ENCODE measurements around the gene PPP1R12B. TPM values are rescaled to one million over a fixed set of nuclear protein-coding genes. Genes with fewer than 3 reads are reported as not detected.
A peak's percentile ranks its signal among the peaks of the same experiment; 100 is the strongest.

Gene PPP1R12B
- total RNA-seq, 3 donors from 2014 or later: 80.9 to 655 (median 89.0) TPM

DNA sequence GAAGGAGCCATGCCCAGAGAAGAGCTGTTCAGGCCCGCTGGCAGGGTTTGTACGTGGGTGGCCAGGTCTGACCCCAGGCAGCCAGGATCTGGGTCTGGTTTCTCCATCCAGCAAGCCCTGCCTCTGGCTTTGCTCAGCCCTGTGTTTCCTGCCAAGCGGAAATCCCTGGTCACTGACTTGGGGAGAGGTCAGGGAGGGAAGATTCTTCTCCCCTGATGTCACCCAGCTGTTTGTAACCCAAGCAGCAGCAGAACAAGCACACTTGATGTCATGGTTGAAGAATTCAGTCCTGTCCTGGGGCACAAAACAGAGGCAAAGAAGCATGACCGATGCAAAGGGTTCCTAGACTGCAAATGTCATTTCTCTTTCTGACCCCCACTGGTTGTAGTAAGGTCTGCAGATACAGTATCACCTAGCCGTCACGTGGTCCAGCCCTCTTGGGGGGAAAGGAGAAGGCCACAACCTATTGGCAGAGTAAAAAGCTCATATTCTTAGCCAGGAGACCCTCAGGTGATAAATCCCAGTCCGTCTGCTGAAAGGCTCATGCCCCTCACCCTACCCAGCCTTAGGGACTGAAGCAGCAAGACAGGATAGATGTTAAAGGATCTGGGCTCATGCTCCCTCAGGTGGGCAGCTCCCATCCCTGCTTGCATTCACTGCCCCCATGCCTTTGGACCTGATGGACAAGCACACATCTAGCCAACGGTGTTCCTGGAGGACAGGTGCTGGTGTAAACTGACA lies 240.9 kb downstream of the PPP1R12B start:
- Histone ChIP-seq H3K4me3 (no peak overlapping the region), H3K4me1 (ENCODE audit: low read depth) (no peaks in the 10 kb centered on the region), H3K9me3 (no peaks in the 10 kb centered on the region), H3K36me3 (ENCODE audit: low read depth) (no peaks in the 10 kb centered on the region)
- TF ChIP-seq, protein P1, sequence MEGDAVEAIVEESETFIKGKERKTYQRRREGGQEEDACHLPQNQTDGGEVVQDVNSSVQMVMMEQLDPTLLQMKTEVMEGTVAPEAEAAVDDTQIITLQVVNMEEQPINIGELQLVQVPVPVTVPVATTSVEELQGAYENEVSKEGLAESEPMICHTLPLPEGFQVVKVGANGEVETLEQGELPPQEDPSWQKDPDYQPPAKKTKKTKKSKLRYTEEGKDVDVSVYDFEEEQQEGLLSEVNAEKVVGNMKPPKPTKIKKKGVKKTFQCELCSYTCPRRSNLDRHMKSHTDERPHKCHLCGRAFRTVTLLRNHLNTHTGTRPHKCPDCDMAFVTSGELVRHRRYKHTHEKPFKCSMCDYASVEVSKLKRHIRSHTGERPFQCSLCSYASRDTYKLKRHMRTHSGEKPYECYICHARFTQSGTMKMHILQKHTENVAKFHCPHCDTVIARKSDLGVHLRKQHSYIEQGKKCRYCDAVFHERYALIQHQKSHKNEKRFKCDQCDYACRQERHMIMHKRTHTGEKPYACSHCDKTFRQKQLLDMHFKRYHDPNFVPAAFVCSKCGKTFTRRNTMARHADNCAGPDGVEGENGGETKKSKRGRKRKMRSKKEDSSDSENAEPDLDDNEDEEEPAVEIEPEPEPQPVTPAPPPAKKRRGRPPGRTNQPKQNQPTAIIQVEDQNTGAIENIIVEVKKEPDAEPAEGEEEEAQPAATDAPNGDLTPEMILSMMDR (IDR thresholded peaks at IDR 0.05): no peak
- intact Hi-C loops (cut with DNase I, micrococcal nuclease): no loop called here
- ATAC-seq: peak; percentile 66
- peak; percentile 53 to 65 (median 59) for DNase-seq

DNA sequence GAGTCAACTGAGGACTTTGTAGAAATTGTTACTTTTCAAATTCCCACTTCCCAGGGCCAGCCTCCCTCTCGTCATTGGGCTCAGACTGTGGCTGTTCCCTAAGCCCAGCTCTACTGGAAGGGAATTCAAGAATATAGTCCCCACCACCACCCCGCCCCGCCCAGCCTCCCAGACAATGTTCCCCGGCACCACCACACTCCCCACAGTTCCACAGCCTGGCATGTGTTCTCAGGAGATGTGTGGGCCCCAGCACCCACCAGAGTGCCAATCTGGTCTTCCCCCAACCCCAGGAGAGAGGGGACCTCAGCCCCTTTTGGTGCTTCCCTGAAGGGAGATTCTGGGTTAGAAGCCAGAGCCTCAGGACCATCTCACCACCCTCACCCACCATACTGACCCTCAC lies 241.6 kb downstream of the PPP1R12B start:
- ATAC-seq (no peak), DNase-seq (no peak)
- Histone ChIP-seq H3K4me1 (ENCODE audit: low read depth) (no peaks in the 10 kb centered on the region), H3K36me3 (ENCODE audit: low read depth) (no peaks in the 10 kb centered on the region), H3K9me3 (no peaks in the 10 kb centered on the region), H3K4me3 (no peak overlapping the region)
- intact Hi-C loops (cut with DNase I, micrococcal nuclease): no loop called here
- TF ChIP-seq, protein P1 (IDR thresholded peaks at IDR 0.05): no peak

DNA sequence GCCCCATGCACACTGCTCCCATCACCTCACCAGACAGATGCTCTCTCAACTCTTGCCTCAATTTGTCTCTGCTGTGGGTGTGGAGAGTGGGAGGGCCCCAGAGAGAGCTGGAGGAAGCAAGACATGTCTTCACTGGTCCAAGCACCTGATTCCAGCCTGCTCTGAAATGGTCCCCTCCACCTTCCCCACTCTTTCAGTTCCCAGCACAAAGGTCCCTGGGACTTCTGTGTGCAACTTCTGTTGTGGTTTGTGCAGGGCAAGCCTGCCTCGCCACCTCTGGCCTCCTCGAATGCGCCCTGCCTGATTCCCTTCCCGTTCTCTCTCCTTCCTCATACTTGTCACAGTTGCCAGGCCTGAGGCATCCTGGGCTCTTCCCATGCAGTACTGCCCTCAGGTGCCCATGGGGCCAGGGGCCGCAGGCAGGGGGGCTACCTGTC lies 242.5 kb downstream of the PPP1R12B start:
- Histone ChIP-seq H3K36me3 (ENCODE audit: low read depth) (no peaks in the 10 kb centered on the region), H3K4me3 (no peak overlapping the region), H3K4me1 (ENCODE audit: low read depth) (no peaks in the 10 kb centered on the region), H3K9me3 (no peaks in the 10 kb centered on the region)
- intact Hi-C loops (cut with DNase I, micrococcal nuclease): no loop called here
- DNase-seq (no peak), ATAC-seq (no peak)
- TF ChIP-seq, protein P1 (IDR thresholded peaks at IDR 0.05): no peak

DNA sequence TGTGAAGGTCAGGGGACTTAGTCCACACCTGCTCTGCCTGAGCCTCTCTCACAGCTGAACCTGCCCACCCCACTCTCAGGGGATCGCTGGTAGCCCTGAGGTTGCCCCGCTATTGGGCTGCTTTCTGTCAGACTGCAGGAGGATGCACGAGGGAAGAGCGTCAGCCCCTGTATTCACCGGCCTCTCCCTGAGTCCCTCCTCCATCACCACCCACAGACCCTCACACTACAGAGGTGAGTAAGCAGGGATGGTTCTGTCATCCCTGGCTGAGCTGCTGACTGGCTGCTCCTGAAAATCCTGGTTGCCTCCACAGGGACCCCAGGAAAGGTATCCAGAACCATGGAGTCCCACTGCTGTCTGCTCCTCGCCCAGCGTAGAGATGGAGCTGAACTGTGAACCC lies 243.0 kb downstream of the PPP1R12B start:
- TF ChIP-seq, protein P1 (IDR thresholded peaks at IDR 0.05): no peak
- no peak overlapping the region for H3K4me3 ChIP-seq
- intact Hi-C loops (cut with DNase I, micrococcal nuclease): no loop called here

DNA sequence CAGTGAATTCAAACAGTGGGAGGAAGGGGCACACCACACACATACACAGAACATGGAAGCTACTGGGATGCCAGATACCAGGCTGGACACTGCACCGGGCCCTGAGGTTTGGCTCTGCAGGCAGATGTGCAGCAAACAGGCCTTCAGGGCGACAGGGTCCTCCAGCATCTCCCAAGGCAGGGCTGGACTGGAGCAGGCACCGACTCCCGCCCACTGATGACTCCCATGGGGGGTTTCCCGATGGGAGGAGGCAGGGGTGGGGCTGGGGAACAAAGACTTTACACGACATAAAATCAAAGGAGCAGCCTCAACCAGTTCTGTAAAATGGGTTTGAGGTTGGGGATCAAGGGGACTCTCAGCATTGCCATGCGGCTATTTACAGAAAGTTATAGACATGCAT lies 243.6 kb downstream of the PPP1R12B start:
- ATAC-seq (no peak), DNase-seq (no peak)
- H3K4me3 ChIP-seq: no peak overlapping the region
- H3K9me3 ChIP-seq: no peaks in the 10 kb centered on the region
- no peaks in the 10 kb centered on the region for H3K36me3 ChIP-seq (ENCODE audit: low read depth)
- H3K4me1 ChIP-seq (ENCODE audit: low read depth): no peaks in the 10 kb centered on the region
- intact Hi-C loops (cut with DNase I, micrococcal nuclease): no loop called here
- TF ChIP-seq, protein P1 (IDR thresholded peaks at IDR 0.05): no peak

More for the DNA sequence above, 243.0 kb downstream of the PPP1R12B start:
- no peaks in the 10 kb centered on the region for H3K9me3 ChIP-seq
- H3K4me1 ChIP-seq (ENCODE audit: low read depth): no peaks in the 10 kb centered on the region
- no peak for ATAC-seq
- no peak for DNase-seq
- H3K36me3 ChIP-seq (ENCODE audit: low read depth): no peaks in the 10 kb centered on the region

Data from mucosa of descending colon (tissue), 3 donors.